GM19099 (cell line): Measurements from ENCODE around the gene NR3C2.

Experiments
- POLR2A ChIP-seq: IDR thresholded peaks from 3 replicates; pipeline ENCODE4 v1.6.1; 2011; ENCODE audit warnings: low read depth; ENCODE audit not compliant: insufficient read length; ENCODE audit errors: extremely low read depth

The NR3C2 gene

DNA sequence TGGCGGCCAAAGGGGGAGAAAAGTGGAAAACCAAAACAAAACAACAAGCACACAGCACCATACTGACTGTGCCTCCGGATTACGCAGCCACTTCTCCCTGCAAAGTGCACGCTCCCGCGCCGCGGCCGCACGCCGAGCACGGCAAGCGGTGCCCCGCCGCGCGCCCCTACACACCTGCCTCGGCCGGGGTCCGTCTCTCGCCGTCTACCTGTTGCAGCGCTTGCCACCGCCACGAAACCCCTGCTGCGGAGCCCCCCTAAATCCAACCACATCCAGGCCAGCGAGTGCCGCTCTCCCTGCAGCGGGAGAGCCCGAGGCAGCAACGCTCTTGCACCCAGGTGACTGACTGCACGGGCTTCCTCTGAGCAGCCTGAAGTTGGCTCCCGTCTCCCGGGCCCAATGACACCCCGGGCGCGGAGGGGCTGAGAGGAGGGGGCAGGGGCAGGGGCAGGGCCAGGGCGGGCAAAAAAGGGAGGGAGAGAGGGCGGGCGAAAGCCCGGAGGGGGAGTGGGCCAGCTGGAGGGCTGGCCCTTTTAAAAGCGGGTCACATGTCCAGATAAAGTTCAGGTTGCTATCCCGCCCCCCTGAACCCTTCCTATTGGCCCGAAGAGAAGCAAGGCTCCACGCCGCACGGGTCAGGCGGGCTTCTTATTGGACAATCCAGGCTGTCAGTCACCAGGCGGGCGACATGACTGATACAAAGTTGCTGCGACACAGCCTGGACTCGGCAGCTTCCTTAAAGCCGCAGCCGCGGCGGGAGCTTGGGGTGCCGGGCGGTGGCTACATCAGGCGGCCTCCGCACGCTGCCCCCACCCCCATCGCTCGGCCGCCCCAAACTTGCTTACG lies at the start of gene NR3C2:
TSS of gene NR3C2 (minus strand) at position 429 of the 846 bp plus-strand sequence.
- peak; percentile 74 for TF ChIP-seq POLR2A

DNA sequence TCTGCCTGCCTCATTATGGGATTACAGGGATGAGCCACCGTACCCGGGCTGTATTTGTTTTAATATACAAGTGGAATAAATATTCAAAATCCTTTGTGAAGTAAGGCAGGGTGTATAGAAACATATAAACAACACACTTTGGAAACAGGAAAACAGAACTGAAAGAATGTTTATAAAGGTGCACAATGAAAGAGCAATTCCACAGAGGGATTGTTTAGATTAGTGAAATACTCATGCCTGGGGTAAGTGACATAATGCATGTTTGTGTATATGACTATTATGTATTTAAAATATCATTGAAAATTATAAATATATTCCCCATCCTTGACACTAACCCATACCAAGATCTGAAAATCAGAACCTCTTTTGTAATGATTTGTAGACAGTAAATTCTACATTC lies 45.0 kb upstream of the NR3C2 start:
- no peak for TF ChIP-seq POLR2A

DNA sequence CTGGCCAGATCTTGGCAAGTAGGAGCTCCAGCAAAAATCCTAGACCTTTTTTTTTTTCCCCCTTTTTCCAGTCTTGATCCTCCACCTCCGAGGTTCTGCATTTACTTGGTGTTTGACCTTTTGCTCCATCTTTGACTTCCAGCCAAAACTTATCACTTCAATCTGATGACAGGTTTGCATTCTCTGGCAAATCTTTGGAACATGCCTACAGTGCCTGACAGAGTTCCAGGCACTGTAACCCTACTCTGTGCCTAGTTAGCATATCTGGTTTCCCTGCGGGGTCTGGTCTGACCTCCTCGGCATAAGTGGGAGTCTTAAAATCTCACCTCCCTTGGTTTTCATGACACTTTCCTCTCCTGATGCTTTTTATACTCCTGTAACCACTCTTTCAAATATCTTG lies 39.4 kb upstream of the NR3C2 start:
- TF ChIP-seq POLR2A: no peak

DNA sequence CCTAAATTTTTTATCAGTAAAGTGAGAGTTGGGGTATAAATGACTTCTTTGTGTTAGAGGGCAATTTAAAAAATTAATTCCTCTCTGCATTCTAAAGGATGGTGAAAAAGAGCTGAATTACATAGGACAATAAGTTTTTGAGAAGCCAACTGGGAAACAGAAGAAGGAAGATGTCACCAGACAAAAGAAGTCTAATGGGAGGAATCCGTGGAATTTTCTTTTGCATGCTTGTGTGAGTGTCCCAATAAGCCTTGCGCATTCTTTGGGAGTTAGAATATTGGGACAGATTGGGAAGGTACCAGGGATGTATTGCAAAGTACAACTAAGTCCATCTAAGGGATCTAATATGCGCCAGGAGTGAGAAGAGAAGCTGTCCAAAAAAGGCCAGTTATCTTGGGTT lies 35.1 kb upstream of the NR3C2 start:
- TF ChIP-seq POLR2A: no peak

DNA sequence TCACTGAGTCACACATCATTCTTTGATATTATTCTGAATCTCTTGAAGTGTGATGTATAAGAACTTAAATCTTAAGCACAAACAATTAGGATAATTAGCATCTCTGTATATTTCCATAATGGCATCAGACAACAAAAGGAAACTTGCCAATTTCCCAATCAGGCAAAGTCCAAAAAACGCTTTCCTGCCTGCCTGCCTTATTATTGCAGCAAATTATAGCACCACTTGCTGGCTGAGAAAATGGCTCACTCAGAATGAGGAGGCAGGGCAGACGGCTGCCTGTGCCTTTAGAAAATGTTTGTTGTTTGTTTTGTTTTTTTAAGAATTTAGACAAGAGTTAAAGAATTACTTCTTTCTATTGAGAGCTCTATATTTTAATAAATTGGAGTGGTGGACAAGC lies 27.7 kb upstream of the NR3C2 start:
- no peak for TF ChIP-seq POLR2A

DNA sequence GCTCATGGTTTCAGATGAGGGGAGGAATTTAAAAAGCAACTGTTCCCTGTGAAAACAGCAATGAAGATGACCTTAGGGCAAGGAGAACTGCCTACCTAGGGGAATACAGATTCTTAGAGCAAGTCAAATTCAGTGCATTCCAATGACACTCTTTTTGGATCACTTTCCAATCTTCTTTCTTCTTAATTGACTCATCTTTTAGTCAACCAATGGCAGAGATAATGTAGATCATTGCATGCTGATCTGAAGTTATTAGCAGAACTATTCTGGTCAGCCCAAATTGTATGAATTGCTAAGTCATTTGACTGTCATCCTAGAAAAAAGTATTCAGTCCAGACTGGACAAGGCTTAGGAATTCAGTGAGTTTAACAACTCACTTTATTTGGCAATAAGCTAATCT lies 12.6 kb upstream of the NR3C2 start:
- TF ChIP-seq POLR2A: no peak

DNA sequence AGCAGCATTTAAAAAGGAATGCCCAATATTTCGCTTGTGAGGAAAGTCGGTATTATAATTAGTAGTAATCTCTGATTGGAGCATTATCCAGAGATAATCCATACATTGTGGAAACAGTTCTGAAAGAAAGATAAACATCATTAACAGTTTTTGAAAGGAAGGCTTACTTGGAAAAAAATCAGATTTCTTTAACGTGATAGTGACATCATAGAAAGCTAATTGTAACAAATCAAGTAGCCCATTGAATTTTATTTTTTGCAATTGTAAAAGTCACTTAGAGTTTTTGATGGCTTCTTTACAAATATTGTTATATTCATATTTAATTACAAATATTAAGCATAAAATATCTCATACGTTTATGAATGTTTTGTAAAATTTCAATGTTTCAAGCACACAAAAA lies 11.6 kb upstream of the NR3C2 start:
- no peak for TF ChIP-seq POLR2A

DNA sequence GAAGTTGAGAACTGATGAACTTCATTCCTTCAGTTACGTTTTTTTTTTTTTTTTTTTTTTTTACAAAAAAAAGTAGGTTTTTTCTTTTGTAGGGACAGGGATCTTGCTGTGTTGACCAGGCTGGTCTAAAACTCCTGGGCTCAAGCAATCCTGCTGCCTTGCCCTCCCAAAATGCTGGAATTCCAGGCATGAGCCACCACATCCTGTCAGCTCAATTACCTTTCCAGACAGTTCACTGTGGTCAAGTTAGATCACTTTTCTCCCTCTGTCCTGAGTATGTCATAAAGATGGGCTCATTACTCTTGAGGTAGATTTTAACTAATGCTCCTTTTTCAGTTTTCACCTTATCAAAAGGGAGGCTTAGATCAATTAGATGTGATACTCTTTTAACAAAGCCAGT lies 10.8 kb upstream of the NR3C2 start:
- TF ChIP-seq POLR2A: no peak

DNA sequence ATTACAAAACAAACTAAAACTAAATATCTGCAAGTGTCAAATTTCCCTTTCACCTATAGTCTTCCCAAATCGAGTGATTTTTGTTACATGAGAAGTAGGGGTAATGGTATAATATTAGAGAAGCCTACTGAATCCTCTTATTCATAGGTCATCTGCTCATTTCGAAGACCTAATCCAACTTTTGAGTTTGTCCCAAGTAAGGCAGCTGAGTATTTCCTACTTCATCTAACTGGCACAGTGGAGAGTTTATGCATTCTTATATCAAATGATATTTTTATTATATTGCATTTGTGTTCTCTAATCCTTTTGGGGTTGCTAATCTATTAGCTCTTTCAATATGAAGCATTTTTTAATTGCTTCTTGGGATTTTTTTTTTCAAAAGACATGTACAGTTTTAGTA lies 7.7 kb upstream of the NR3C2 start:
- no peak for TF ChIP-seq POLR2A

DNA sequence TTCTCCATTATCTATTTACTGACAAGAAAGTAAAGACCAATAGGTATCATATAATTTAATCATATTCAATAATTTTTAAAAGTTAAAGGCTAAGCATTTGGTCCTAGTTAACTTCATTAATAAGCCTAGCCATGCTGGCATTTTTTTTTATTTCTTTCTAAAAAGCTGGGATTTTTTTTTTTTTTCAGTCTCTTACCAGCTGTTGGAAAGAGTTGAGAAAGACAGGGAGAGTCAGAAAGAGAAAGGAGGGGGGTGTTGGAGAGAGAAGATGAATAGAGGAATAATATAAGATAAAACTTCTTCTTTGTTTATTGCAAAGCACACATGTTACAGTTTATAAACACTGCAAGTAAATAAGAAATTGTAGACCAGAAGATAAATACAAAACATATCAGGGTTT lies 5.9 kb upstream of the NR3C2 start:
- no peak for TF ChIP-seq POLR2A

DNA sequence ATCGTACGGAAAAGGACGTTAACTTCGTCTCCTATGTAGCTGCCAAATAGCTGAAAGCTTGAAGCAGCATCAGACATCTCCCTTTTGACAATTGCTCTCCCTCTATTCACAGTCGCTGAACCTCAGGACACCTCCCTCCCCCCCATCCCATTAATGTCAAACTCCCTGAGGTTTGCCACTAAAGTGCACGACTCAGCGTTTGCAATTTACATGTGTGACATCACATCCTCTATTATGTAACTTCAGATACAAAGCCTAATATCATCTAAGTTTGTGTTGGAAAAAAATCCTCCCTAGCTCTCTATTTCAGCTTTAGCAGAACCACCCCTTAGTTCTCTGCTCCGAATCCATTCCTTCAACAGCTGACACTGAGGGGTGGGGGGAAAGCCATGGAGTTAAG lies 5.5 kb upstream of the NR3C2 start:
- no peak for TF ChIP-seq POLR2A

DNA sequence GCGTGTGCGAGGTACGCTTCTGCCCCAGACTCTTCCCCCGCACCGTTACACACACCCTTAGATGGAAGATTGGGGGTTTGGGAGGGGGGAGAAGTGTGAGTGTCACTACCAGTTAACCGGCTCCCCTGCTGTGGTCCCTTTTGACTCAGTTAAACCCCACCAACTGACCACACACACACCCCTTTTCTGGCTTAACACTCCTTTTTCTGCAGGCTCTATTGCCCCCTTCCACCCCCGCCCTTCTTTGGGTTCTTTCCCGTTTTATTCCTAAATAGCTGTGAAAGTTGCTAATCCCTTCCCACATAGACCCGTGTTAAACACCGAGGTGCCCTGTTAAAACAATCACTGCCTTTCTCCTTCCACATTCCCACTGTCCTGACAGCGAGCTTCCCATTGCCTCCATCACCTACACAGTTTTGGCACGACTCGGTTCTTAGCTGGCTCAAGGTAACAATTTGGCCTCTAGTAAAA lies 3.7 kb upstream of the NR3C2 start:
- TF ChIP-seq POLR2A: no peak

DNA sequence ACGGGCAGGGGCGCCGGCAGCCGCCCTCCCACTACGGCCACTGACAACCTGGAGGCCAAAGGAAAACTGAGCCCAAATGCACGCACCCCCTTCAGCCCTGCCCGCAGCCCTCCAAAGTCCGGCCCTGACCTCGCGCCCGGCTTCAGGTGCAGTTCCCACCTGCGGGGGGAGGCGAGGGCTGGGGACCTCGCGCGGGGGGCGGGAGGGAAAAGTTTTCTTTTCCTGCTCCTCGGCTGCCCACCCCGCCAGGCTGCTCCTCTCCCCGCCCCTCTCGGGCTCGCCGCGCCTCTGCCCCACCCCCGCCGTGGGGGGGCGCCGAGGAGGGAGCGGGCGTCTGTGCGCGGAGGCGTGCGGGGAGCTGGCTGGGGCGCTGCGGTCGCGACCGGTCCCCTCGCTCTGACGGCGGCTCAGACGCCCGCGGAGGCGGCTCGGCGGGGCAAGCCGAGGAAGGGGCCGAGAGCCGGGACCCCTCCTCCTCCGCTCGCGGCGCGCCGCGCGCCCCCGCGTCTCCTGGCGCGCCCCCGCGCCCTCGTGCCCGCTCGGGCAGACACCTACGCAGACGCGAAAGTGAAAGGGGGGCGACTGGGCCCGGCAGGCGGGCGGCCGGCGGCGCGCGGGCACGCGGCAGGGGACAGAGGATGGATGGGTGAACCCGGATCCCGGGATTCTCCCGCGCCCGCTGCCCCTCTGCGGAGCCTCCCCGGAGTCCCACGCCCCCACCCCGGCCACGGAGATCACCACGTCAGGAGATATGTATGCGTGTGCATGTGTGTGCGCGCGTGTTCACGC lies 3.1 kb upstream of the NR3C2 start:
- no peak for TF ChIP-seq POLR2A

DNA sequence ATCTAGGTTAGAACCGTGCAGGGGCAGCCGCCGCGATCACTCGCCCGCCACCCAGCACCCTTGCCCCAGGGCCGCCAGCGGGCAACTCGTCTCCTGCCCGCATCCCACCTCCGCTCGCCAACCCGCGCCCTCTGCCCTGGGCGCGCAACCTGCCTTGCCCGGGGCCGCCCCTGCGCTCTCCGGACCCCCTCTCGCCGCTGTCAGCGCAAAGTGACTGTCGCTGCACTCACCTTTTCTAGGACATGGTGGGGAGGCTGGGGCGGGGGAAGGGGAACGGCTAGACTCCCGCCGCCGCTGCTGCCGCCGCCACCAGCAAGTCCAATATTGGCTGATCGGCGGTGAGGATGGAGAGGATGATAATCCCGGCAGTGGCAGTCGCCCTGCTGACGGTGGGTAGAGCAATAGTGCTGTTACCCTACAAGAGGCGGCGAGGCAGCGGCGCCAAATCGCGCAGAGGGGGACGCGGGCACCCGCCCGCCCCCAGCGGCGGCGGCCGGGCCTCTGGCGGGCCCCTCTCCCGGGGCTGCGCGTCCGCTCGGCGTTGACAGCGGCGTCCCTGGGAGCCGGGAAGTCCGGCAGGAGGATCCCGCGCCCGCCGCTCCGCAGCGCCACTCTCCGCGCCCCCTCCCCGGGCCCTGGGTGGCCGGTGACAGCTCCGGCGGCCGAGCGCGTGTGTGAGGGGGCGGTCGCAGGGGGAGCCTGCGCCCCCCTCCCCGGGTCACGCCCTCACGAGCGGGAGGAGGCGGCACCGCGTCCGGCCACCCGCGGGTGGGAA lies 2.3 kb upstream of the NR3C2 start:
- no peak for TF ChIP-seq POLR2A
